COLO668 (cell line): ENCODE results near the gene ZBTB42.
A peak's percentile ranks its signal among the peaks of the same experiment; 100 is the strongest.

Source experiments
- DNase-seq: peaks from one replicate; lab custom pipeline; 2025; ENCODE audit not compliant: unreplicated experiment; lab: John Stamatoyannopoulos, UW

The ZBTB42 gene

GRCh38 chr14:104769324-104770071, 31.4 kb upstream of the ZBTB42 start:
- DNase-seq: no peak

- no peak for DNase-seq
These were observed 30.8 kb upstream of the ZBTB42 start for GRCh38 chr14:104770072-104770579.

- peak; percentile 26 for DNase-seq
These were observed 30.0 kb upstream of the ZBTB42 start for GRCh38 chr14:104770851-104771272.

- DNase-seq: no peak
These were observed 29.5 kb upstream of the ZBTB42 start for GRCh38 chr14:104771374-104771773.

GRCh38 chr14:104771918-104772706, 28.8 kb upstream of the ZBTB42 start:
- DNase-seq: no peak

GRCh38 chr14:104772707-104773504, 28.0 kb upstream of the ZBTB42 start:
- no peak for DNase-seq

GRCh38 chr14:104773505-104774452, 27.1 kb upstream of the ZBTB42 start:
- no peak for DNase-seq

- no peak for DNase-seq
These were observed 26.3 kb upstream of the ZBTB42 start for GRCh38 chr14:104774453-104775072.

GRCh38 chr14:104775073-104775489, 25.8 kb upstream of the ZBTB42 start:
- DNase-seq: no peak

GRCh38 chr14:104776481-104776880, 24.4 kb upstream of the ZBTB42 start:
- no peak for DNase-seq

GRCh38 chr14:104776961-104777807, 23.7 kb upstream of the ZBTB42 start:
- no peak for DNase-seq

- no peak for DNase-seq
These were observed 23.1 kb upstream of the ZBTB42 start for GRCh38 chr14:104777808-104778249.

- DNase-seq: no peak
These were observed 22.1 kb upstream of the ZBTB42 start for GRCh38 chr14:104778694-104779331.

GRCh38 chr14:104779776-104780512, 21.0 kb upstream of the ZBTB42 start:
- no peak for DNase-seq

GRCh38 chr14:104780513-104781030, 20.3 kb upstream of the ZBTB42 start:
- no peak for DNase-seq

GRCh38 chr14:104781271-104782077, 19.4 kb upstream of the ZBTB42 start:
- DNase-seq: no peak
